GM12891 (cell line): ENCODE data around the gene CDH13.

ENCODE experiments used
- DNase-seq: peaks from one replicate; pipeline ENCODE4 v3.0.0; 2011; ENCODE audit warnings: low spot score; ENCODE audit not compliant: insufficient read length
- FAIRE-seq: peaks from 2 replicates; lab custom pipeline; 2011; peaks lifted over from hg19 to GRCh38; lab: Jason Lieb, UNC
- PAX5 ChIP-seq: IDR thresholded peaks from 2 replicates; pipeline ENCODE4 v1.6.1; 2011; ENCODE audit warnings: low read length, moderate library complexity, mild to moderate bottlenecking; ENCODE audit not compliant: insufficient read depth, severe bottlenecking
- POLR2A ChIP-seq: IDR thresholded peaks from 2 replicates; pipeline ENCODE4 v1.6.1; 2011; ENCODE audit warnings: low read depth, low read length, control low read depth
- POLR2AphosphoS5 ChIP-seq: IDR thresholded peaks from 2 replicates; pipeline ENCODE4 v1.6.1; 2011; ENCODE audit warnings: low read depth, low read length, control low read depth
- POU2F2 ChIP-seq: IDR thresholded peaks from 2 replicates; pipeline ENCODE4 v1.6.1; 2011; ENCODE audit warnings: low read depth, mild to moderate bottlenecking, control low read depth, low read length, moderate library complexity
- SPI1 ChIP-seq: IDR thresholded peaks from 2 replicates; pipeline ENCODE4 v1.6.1; 2011; ENCODE audit warnings: low read depth, low read length, control low read depth
- TAF1 ChIP-seq: IDR thresholded peaks from 2 replicates; pipeline ENCODE4 v1.6.1; 2011; ENCODE audit warnings: low read depth, low read length, control low read depth

The CDH13 gene

GRCh38 chr16:83692224-83692623, 1065.5 kb downstream of the CDH13 start:
- DNase-seq (no peak), FAIRE-seq (no peak)
- TF ChIP-seq POLR2A (no peak), SPI1 (no peak), POLR2AphosphoS5 (no peak), TAF1 (no peak), PAX5 (no peak), POU2F2 (no peak)

DNA sequence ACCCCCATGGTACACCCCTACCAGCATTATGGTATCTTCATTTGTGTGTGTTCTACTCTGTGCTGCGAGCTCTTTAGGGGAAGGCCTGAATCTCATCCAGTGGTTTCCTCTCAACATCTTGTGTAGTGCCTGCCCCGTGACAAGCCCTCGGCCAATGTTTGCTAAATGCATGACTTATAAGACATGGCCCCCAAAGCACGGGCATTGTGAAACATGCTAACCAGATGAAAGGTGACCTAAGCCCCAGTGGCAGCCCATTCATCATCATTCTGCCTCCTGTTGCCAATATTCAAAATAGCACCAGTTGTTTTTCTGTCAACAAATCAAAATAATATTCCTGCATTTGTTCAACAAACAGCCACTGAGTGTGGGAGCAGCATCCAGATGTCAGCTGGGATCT, 1072.2 kb downstream of the CDH13 start:
- FAIRE-seq (no peak), DNase-seq (no peak)
- TF ChIP-seq PAX5, result no peak
- no peak for TF ChIP-seq SPI1
- TF ChIP-seq POLR2AphosphoS5, result no peak
- no peak for TF ChIP-seq POLR2A
- no peak for TF ChIP-seq TAF1
- no peak for TF ChIP-seq POU2F2

- DNase-seq, result no peak
- TF ChIP-seq POLR2A (no peak), TAF1 (no peak), POLR2AphosphoS5 (no peak), PAX5 (no peak), POU2F2 (no peak), SPI1 (no peak)
- FAIRE-seq, result no peak
Measured at GRCh38 chr16:83699817-83700216, 1073.0 kb downstream of the CDH13 start.

DNA sequence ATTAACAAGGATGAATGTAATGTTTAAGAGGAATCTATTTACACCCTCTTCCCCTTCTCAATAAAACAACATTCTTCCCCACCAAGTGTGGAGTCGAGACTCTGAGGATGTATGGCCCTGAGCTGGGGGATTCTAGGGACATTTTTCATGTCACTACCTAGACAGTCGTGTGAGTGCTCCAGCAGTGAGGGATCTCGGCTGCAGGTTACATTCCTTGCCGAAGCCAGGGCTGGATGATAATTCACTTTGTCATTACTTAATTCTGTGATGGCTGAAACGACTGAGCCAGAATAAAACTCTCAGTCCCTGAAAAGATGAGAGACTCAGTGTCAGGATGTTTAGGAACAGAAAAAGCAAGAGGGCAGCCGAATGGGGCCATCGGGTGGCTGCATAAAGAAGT, 1074.1 kb downstream of the CDH13 start:
- TF ChIP-seq SPI1 (no peak), TAF1 (no peak), PAX5 (no peak), POLR2AphosphoS5 (no peak), POLR2A (no peak), POU2F2 (no peak)
- no peak for FAIRE-seq
- DNase-seq, result no peak

- FAIRE-seq (no peak), DNase-seq (no peak)
- TF ChIP-seq TAF1 (no peak), POLR2A (no peak), PAX5 (no peak), POLR2AphosphoS5 (no peak), SPI1 (no peak), POU2F2 (no peak)
Measured at GRCh38 chr16:83701494-83701893, 1074.7 kb downstream of the CDH13 start.

GRCh38 chr16:83704656-83705055, 1077.9 kb downstream of the CDH13 start:
- FAIRE-seq (no peak), DNase-seq (no peak)
- no peak for TF ChIP-seq POLR2AphosphoS5
- no peak for TF ChIP-seq SPI1
- no peak for TF ChIP-seq PAX5

GRCh38 chr16:83705856-83706255, 1079.1 kb downstream of the CDH13 start:
- DNase-seq (no peak), FAIRE-seq (no peak)

GRCh38 chr16:83706394-83706793, 1079.6 kb downstream of the CDH13 start:
- no peak for DNase-seq
- FAIRE-seq, result no peak

More at GRCh38 chr16:83705856-83706255, 1079.1 kb downstream of the CDH13 start:
- TF ChIP-seq SPI1, result no peak
- no peak for TF ChIP-seq PAX5
- no peak for TF ChIP-seq TAF1
- TF ChIP-seq POU2F2, result no peak
- no peak for TF ChIP-seq POLR2A
- no peak for TF ChIP-seq POLR2AphosphoS5

DNA sequence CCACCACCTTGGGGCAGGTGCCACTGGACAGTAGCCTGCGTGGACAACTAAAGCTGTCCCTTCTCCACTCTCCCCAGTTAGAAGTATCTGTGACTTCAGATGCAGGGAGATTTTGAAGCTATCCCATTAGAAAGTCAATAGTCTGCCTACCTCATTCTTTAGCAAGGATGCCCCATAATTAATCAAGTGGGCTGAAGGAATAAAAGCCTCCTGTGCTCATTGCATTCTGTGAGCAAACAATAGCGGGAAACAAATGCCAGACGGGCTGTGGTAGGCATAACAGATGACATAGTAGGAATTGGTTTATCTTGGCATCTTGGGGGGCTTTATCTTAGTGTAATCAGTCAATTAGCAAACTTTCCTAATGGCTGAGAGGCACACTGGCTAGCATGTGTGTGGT, 1084.3 kb downstream of the CDH13 start:
- TF ChIP-seq SPI1, result no peak
- no peak for TF ChIP-seq PAX5
- no peak for TF ChIP-seq POLR2AphosphoS5
- TF ChIP-seq TAF1, result no peak
- no peak for TF ChIP-seq POLR2A
- no peak for TF ChIP-seq POU2F2
- DNase-seq, result no peak
- FAIRE-seq, result no peak

More at GRCh38 chr16:83706394-83706793, 1079.6 kb downstream of the CDH13 start:
- TF ChIP-seq PAX5, result no peak
- TF ChIP-seq TAF1, result no peak
- TF ChIP-seq SPI1, result no peak
- TF ChIP-seq POLR2AphosphoS5, result no peak
- no peak for TF ChIP-seq POU2F2
- TF ChIP-seq POLR2A, result no peak

GRCh38 chr16:83713597-83713996, 1086.8 kb downstream of the CDH13 start:
- DNase-seq, result no peak
- TF ChIP-seq SPI1 (no peak), POLR2AphosphoS5 (no peak), POLR2A (no peak), TAF1 (no peak), POU2F2 (no peak), PAX5 (no peak)
- FAIRE-seq, result no peak

- FAIRE-seq (no peak), DNase-seq (no peak)
- TF ChIP-seq POLR2AphosphoS5 (no peak), SPI1 (no peak), POLR2A (no peak), TAF1 (no peak), PAX5 (no peak), POU2F2 (no peak)
Measured at GRCh38 chr16:83714286-83714685, 1087.5 kb downstream of the CDH13 start.
